HG02840 (cell line): ENCODE measurements around the gene RUNX2.

Experiments
- ATAC-seq: cut with Tn5 transposase; IDR thresholded peaks from one replicate; pipeline ENCODE4 v1.9.1; 2021; ENCODE audit warnings: mild to moderate bottlenecking, moderate library complexity, moderate number of reproducible peaks; ENCODE audit not compliant: unreplicated experiment, low FRiP score

The RUNX2 gene

GRCh38 chr6:45398075-45398813, 70.1 kb downstream of the RUNX2 start:
- ATAC-seq: no peak

GRCh38 chr6:45400021-45400420, 71.9 kb downstream of the RUNX2 start:
- no peak for ATAC-seq

DNA sequence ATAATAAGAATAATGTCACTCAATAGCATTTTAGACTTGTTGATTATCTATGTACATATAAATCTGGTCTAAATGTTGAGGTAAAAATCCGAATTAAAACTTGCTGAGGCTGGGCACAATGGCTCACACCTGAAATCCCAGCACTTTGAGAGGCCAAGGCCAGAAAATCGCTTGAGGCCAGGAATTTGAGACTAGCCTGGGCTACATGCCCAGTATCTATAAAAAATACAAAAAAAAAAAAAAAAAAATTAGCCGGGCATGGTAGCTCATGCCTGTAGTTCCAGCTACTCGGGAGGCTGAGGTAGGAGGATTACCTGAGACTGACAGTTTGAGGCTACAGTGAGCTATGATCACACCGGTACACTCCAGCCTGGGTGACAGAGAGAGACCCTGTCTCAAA, 83.8 kb downstream of the RUNX2 start:
- ATAC-seq: no peak

DNA sequence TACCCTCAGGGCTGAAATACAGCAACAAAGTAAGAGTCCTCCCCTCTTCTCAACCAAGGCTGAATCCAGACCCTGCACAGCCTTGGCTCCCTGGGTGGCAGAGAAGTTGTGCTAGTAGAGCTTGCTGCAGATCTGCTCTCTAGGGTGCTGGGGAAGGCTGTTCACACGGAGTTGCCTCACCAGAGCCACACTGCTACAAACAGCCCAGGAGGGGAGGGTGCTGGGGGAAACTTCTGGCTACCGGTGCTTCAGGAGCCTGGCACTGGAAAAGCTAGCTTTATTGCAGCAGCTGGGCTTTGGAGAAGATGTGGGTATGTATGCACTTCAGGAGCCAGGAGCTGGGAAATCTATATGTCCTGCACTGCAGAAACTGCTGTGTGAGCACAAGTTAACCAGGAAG, 87.2 kb downstream of the RUNX2 start:
- no peak for ATAC-seq

DNA sequence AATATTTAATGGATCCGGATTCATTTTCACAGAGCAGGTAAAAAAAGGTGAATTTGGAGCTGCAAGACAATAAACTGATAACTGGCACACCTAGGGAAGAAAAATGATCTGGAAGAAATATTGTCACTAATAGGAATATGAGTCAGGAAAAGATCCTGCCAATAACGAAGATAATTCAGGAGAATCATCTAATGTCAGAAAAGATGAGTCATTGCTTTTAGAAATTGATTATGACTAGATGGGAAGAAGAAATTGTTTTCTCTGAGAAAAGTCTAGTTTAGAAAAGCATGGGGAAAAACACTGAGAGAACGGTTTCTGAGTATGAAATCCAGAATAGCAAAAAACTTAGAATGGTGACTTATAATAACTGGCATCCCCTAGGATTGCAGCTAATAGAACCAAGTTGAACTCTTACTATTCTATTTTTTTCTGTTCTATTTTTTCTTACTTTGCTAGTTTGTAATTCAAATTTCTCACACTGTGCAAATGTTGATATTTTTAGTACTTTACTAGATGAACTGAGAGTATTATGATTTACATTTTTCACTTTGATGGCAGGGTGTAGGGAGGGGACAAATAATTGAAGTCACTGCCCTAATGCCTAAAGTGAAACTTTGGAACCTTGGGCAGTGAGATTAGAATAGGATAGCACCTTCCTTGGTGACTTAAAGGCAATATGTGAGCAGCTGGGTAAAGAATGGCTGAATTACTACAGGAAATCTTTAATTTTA, 87.8 kb downstream of the RUNX2 start:
- ATAC-seq: no peak

DNA sequence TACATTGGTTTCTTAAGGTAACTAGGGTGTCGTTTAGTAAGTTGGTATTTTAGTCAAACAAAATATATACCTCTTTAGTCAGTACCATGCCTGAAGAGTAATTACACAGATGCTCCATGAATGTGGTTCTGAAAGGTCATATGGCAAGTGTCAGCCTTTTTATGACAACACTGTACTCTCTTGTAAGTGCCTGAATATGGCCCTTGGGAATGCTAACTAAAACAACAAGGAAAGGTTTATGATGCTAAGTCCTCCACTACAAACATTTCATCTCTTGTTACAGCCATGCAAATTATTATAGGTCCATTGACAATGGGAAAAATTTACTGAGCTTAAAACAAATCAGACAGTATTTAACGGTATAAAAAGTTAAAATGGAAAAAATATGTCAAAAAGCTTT, 88.6 kb downstream of the RUNX2 start:
- ATAC-seq: no peak

DNA sequence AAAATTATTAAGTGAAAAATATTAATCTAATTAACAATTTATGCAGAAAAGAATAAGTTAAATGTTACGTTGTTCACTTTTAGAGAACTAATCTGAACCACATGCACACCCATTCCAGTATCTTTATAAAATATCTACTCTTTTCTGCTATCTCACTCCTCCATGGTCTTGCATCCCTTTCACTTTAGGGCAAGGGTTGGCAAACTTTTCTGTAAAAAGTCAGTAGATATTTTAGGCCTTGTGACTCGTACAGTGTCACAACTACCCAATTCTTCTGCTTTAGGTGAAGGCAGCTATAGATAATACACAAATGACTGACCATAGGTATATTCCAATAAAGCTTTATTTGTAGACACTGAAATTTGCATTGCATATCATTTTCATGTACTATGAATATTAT, 89.3 kb downstream of the RUNX2 start:
- ATAC-seq: no peak

GRCh38 chr6:45419571-45420082, 91.5 kb downstream of the RUNX2 start:
- no peak for ATAC-seq

DNA sequence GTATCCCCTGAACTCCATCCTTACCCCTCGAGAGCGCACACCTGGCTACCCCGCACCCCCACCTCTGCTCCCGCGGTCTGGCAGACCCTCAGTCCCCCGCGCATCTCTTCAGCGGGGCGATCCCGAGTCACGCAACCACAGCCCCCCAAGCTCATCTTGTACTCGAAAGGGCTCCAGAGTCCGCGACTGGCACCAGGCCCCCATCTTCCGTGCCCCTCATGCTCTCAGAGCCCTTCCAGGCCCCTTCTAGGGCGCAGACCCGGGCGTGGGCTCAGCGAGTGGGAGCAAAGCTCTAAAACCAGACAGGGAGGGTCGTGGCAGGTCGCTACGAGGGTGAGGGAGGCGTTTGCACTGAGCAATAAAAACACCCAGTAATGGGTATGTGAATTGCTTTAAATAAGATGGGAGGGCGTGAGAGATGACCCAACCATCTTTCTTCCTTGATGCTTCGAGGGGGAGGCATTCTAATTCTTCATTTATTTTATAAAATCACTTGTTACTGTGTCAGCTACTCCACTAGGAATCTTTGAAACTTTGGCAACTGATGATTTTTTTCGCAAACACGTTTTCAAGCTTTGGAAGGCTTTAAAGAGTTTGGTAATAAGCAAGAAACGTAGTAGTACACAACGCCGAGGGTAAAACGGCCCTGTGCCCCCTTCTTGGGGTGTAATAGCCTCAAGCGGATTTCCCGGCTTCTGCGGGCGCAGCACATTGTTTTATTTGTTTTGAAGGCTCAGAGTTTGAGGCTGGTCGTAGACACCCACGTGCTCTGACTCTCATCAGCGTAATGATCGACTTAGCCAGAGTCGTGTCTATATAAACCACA, 92.2 kb downstream of the RUNX2 start:
- ATAC-seq: no peak

DNA sequence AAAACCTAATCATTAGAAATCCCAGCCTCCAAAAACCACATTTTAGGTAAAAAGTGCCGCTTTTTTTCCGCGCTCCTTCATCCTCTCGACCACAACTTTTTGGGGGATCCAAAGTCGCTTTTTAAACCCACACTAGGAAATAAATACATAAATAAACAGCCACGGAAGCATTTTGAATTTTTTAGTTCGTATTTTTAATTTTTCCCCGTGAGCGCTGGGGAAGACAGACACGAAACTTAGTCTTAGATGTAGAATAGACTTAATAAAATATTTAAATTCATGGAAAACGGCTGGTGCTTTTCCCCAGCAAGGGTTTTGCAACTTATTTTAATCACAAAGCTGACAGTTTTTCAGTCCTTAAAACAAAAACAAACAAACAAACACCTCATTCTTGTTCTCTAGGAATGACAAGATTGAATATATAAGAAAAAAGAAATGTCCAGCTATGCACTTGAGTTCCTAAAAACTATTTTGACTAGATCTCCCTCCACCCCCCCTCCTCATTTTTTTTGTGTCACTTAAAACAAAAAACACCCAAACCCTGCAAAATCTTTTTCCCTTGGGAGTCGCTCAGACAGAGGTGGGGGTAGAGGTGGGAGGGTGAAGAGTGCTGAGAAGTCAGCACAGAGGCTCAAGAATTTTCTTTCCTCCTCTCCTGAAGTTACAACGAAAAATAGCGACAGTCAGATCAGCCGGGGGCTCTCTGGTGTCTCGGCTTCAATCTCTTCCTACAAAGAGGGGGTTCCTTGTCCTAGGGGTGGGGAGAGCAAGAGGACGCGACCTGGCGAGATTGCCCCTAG, 93.0 kb downstream of the RUNX2 start:
- no peak for ATAC-seq

DNA sequence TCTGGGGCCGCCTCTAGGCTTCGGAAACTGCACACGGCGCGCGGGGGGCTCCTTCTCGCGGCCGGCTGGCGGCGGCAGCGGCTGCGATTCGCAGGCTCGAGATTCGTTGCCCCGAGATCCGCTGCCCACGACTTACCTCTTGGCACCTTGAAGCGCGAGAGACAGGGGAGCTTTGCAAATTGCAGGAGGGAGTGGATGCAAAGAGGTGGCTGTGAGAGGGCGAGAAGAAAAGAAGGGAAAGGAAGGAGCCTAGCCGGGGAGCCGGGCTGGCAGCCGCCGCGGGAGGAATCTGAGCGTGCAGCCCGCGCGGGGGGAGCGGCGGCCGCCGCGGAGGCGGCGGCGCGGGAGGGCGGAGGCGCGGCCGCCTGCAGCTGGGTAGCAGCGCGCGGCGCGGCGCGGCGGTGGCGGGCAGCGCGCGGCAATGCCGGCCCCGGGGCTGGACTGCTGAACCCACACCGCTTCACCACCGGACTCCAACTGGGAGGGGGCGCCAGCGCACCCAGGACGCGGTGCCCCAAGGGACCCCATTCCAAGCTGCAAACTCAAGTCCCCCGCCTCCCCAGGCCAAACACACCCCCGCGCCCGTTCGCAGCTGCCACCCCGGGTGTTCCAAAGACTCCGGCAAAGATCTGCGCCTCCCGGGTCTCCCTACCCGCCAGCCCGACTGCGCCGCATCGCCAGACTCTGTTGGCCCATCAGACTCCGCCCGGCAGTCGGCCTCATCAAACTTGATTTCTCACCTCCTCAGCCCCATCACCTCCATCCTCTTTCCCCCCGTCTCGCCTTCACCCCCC, 93.8 kb downstream of the RUNX2 start:
- ATAC-seq: no peak

DNA sequence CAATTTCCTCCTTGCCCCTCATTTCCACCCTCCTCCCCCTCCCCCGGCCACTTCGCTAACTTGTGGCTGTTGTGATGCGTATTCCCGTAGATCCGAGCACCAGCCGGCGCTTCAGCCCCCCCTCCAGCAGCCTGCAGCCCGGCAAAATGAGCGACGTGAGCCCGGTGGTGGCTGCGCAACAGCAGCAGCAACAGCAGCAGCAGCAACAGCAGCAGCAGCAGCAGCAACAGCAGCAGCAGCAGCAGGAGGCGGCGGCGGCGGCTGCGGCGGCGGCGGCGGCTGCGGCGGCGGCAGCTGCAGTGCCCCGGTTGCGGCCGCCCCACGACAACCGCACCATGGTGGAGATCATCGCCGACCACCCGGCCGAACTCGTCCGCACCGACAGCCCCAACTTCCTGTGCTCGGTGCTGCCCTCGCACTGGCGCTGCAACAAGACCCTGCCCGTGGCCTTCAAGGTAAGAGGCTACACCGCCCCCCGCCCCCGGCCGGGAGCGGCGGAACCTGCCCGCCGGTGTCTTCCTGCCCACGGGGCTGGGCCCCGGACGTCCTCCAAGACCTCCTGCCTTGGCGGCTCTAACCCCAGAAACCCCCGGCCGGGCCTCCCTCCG, 94.5 kb downstream of the RUNX2 start:
- no peak for ATAC-seq

GRCh38 chr6:45423111-45423823, 95.1 kb downstream of the RUNX2 start:
- no peak for ATAC-seq

- no peak for ATAC-seq
These were observed 95.8 kb downstream of the RUNX2 start for GRCh38 chr6:45423824-45424450.

GRCh38 chr6:45424451-45424861, 96.3 kb downstream of the RUNX2 start:
- no peak for ATAC-seq

DNA sequence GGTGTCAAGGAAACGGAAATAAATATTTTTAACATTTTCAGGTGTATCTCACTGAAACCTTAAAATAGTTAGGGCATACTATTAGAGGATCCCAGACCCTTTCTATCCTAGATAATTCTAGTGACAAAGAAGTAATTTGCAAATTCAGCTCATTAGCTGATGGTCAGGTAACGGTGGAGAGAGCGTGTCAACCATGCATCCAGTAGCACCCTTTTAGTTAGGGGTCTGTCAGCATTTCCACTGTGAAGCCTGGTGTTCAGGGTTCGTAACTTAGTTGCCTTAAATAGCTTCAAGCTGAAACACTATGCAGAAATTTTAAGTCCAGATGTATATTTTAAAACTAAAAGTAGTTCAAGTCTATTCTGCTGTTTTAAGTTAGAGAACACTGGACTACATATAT, 98.1 kb downstream of the RUNX2 start:
- ATAC-seq: no peak

- no peak for ATAC-seq
These were observed 99.6 kb downstream of the RUNX2 start for GRCh38 chr6:45427726-45428125.

- no peak for ATAC-seq
These were observed 100.6 kb downstream of the RUNX2 start for GRCh38 chr6:45428727-45429126.
